HG03025 (cell line): ENCODE measurements around the gene ATP12A.

ENCODE experiments used
- ATAC-seq: cut with Tn5 transposase; IDR thresholded peaks from one replicate; pipeline ENCODE4 v1.9.1; 2021; ENCODE audit warnings: mild to moderate bottlenecking, moderate library complexity; ENCODE audit not compliant: unreplicated experiment, low FRiP score

Gene ATP12A

DNA sequence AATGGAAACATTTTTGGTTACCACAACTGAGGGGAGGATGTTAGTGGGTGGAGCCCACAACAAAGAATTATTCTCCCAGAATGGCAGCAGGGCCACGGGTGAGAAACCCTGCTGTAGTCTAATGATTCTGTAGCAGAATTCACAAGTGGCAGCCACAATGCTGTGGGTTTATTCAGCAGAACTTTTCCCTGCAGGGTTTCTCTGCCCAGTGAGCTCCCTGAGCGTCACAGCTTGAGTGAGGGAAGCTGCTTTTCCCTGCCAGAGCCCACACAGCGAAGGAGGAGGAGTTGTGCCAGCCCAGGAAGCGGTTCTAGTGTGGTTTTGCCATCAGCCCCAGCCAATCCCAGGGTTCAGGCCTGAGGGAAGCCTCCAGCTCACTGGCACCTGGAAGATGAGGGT is 4.4 kb downstream of the ATP12A start:
- no peak for ATAC-seq

DNA sequence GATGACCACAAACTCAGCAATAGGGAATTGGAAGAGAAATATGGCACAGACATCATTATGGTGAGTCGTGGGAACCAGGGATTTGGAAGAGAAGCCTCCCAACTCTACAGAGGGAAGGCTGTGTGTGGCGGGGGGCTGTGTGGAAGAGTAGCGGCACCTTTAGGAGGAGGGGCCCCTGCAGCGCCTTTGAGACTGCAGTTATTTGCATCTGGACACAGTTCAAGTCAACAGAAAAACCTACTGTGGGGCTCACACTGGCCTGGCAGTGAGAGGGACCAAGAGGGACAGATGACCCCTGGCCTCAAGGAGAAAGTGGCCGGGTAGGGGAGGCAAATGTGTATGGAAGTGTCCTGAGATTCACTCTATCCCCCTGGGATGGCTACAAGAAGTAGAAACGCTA is 5.1 kb downstream of the ATP12A start:
- no peak for ATAC-seq

DNA sequence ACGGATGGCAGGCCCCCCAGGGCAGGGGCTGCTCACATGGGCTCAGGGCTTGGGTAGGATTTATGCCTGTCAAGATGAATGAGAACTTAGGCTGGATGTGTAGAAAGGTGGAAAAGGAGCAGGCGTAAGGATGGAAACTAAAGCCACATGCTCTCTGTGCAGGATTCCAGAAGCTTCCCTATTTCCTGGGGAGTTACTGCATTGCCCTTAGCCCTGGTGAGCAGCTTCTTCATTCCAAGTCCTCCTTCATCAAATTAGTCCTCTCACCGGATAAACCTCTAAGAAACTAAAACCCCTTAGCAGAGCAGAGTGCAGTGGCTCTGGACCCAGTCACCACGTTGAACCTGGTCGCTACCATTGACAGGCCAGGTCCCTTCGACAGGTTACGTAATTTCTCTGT is 7.4 kb downstream of the ATP12A start:
- no peak for ATAC-seq

DNA sequence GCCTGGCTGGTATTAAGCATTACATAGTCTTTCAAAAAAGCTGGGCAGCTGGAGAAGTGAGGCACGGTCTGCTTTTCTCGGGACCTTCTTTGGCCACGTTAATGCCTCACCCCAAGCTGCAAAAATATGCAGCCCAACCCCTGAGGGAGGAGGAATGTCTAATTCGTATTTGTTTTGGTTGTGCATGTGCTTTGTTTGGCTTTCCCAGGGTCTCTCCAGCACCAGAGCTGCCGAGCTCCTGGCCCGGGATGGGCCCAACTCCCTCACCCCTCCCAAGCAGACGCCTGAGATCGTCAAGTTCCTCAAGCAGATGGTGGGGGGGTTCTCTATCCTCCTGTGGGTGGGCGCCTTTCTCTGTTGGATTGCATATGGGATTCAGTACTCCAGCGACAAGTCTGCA is 7.9 kb downstream of the ATP12A start:
- no peak for ATAC-seq

DNA sequence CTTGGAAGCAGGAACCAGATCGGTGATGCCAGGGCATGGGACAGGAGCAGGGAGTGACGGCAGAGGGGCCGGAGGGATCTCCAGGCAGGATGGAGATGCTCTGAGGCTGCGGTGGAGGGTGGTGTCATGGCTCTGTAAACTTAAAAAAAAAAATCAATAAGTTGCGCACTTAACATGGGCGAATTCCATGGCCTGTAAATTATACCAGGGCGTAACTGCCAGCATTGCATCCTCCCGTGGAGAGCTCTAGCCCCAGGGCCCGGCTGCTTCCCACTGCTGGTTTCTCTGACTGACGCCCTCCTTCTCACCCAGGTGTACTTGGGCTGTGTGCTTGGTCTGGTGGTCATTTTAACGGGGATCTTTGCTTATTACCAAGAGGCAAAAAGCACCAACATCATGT is 8.7 kb downstream of the ATP12A start:
- ATAC-seq: no peak

DNA sequence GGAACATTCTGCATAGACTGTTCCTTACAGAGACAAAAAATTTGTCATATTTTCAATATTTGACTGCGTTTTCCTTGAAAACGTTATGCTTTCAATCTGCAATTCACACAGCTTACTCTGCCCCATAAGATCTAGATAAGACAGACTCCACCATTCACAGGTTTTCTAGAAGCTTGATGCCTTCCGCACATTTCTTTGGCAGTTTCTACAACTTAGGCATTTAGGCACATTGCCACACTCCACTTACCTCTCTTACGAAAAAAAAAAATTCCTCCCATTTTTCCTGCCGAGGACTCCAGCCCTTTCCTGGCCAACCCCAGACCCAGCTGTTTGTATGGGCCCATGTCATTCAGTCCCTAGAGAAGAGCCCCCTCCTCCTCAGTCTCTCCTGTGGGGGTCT is 11.2 kb downstream of the ATP12A start:
- no peak for ATAC-seq

DNA sequence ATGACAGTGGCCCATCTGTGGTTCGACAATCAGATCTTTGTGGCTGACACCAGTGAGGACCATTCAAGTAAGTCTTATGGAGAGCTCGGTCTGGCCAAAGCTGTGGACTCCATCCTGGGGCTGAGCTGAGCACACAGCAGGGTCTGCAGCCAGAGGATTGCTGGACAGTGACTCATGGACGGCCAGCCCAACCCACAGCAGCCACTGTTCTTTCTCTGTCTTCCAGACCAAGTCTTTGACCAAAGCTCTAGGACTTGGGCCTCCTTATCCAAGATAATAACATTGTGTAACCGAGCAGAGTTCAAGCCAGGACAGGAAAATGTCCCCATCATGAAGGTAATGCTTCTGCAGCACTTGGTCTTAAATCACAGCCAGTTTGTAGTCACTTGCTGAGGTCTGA is 12.4 kb downstream of the ATP12A start:
- no peak for ATAC-seq

DNA sequence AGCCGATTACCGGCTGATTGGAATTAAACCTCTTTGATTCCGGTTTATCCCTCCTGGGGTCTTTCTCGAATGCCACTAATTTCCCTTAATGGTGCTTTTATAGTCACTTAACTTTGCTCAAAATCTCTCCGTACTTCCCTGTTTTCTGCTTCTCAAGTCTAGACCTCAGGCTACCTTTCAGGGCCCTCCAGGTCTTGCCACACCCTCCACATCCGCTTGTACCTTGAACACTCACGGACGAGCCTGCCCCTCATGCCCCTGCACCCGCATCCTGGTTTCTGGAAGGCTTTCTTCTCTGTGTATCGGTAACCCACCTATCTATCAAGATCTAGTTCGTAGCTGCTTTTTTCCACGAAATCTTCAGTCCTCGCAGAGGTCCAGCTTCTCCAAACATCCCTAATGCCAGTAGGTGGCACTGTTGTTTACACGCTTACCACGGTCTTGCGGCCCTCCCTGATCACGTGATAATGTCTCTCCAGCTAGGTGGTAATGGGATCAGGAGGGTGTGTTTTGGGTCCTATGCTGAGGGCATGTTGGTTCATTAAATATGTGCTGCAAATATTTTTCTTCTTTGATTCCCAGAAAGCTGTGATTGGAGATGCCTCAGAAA is 13.8 kb downstream of the ATP12A start:
- no peak for ATAC-seq

DNA sequence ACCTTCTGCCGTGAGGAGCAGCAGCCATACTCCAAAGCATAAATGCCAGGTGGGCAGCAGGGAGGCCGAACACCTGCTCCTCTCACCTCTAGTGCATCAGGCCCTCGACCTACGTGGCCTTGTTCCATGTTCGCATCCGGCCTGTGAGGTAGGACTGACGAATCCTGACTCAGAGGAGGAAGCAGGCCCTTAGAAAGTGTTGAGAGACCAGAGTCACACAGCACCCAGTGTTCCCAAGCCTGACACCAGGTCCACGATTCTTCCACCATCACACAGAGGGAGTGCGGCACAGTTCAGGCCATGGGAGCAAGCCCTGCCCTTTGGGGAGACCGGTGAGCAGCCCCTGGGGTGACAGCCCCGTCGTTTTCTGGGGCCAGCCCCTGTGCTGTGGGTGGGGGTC is 14.7 kb downstream of the ATP12A start:
- ATAC-seq: no peak

DNA sequence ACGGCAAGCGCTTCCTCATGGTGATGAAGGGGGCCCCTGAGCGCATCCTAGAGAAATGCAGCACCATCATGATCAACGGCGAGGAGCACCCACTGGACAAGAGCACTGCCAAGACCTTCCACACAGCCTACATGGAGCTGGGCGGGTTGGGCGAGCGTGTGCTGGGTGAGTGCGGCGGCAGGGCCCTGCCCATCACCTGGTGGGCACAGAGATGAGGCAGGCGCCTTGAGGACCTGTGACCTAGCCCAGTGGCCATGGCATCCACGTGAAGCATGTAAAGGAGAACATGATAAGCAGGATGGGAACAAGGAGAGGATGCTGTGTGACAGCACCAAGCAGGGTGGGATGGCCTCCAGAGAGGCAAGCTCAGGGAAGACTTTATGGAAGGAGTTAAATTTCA is 18.5 kb downstream of the ATP12A start:
- ATAC-seq: no peak

DNA sequence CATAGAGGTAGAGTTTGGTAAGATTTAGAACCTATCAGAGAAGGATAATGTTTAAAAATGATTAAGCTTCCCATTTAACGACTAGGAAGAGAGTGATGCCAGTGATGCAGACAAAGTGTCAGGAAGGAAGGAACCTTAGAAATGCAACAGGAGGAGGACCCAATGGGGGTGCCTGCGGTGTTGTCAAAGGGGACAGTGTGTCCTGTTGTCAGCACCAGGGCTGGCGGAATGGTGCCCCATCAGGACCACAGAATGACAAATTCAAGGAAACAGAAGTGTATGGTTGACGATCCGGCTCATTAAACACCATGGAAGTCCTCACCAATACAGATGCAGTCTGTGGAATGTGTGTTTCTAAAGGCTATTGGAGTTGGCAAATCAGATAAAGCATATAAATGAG is 19.3 kb downstream of the ATP12A start:
- ATAC-seq: no peak

DNA sequence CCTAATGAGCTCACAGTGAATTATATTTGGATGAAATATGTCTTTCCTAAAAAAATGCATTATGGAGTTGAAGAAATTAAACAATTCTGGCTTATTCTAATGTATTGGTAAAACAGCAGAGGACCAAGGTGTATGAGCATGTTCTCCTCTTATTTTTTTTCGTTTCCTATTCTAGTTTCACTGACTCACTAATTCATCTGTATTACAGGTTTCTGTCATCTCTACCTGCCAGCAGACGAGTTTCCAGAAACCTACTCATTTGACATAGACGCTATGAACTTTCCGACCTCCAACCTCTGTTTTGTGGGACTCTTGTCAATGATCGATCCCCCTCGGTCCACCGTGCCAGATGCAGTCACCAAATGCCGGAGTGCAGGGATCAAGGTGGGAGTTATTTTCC is 20.3 kb downstream of the ATP12A start:
- ATAC-seq: no peak

DNA sequence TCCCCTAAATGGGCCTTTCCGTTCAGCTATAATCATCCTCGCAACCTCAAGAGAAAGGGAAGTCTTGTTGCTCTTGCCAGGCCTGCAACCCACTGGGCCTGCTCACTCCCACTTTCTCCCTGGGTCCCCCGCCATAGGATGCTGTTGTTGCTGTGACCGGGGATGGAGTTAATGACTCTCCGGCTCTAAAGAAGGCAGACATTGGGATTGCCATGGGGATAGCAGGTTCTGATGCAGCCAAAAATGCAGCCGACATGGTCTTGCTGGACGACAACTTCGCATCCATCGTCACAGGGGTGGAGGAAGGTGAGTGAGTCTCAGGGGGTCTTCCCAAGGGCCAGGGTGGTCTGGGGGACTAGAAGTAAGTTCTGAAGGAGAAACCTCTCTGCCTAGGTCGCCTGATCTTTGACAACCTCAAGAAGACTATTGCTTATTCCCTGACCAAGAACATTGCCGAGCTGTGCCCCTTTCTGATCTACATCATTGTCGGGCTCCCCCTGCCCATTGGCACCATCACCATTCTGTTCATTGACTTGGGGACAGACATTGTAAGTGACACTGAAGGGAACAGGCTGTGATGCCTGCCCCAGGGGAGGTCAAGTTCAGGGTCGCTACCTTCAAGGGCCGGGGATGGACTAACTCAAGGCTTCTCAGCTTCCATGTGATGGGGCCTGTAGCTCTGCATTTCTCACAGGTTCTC is 26.8 kb downstream of the ATP12A start:
- ATAC-seq: no peak

DNA sequence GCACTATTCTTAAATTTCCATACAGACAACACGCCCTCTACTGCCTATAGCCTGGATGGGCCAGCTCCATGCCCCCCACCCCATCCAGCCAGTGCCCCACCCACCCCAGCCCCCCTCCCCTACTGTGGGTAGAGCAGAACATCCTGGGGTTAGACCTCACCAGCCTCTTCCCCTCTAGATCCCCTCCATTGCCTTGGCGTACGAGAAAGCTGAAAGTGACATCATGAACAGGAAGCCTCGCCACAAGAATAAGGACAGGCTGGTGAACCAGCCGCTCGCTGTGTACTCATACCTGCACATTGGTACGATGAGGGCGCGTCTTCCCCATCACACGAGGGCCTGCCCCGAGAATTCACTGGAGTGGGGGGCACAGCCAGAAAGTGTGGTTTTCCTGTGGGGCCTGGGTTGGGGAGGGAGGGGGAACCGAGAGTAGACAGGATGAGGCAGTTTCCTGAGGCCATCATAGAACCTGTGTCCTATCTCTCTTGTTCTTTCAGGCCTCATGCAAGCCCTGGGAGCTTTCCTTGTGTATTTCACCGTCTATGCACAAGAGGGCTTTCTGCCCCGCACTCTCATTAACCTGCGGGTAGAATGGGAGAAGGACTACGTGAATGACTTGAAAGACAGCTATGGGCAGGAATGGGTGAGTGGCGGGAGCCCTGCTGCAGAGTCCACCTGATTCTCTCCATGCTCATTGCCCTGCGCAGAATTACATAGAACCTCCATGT is 29.1 kb downstream of the ATP12A start:
- no peak for ATAC-seq

DNA sequence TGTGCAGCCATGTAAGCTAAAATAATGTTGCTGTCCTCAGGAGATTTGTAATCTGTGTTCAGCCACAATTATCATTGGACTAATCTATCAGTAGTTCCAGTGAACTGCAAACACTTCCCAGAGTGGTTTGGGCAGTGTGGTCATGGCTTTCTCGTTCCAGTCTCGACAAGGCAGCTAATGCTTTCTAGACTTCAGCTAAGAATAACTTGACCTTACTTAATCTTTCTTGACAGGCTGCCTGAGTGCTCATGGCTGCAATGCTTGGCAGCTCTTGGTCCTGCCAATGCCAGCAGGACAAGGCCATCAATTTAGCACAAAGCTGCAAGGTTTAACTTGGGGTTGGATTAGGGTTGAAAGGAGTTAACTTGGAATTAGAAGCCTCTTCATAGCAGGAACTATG is 32.8 kb downstream of the ATP12A start:
- no peak for ATAC-seq

DNA sequence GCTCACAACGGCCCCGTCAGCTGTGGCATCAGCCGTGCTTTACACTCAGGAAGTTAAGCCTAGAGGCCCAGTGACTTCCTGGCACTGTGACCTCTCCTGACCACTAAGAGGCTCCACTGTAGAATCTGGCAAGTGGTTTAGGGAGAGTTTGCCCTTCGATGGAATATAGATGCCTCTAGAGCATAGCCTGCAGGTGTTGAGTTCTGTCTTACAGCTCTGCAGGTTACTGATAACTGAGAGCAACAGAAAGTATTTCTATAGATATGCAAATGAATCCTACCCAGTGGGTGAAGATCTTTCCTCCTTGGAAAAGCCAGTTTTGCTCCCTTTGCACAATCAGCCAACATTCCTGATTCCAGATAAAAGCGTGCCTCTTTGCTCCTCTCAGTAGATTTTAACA is 35.8 kb downstream of the ATP12A start:
- no peak for ATAC-seq

DNA sequence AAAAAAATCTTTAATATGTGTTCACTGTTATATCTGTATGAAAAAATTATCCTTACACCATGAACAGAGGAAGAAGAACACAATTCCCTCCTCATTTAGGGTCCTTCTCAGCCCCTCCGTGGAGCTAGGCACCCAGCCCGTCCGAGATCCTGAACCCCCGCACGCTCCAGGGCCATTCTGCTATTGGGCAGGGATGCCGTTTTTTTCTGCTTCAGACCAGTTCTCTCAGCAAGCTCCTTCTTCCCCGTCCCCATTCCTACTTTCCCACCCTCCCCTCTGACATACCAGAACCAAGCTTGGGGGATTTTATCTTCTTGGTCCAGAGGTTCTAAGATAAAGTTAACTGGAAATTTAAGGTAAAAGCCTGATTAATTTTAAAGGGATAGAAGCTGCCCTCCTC is 36.2 kb downstream of the ATP12A start:
- ATAC-seq: no peak

DNA sequence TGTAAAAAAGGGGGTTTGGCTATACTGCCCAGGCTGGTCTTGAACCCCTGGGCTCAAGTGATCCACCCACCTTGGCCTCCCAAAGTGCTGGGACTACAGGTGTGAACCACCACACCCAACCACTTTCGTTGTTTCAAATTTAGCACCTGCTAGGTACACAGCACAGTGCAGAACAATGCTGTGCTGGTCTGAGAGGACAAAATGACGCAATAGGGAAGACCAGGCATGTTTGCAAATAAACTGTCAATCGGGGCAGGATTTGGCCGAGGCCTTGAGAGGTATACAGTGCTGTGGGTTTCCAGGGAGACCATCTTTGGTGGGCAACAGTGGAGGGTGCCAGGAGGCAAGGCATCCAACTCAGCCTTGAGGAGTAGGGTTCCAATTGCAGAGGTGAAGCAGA is 37.0 kb downstream of the ATP12A start:
- no peak for ATAC-seq

DNA sequence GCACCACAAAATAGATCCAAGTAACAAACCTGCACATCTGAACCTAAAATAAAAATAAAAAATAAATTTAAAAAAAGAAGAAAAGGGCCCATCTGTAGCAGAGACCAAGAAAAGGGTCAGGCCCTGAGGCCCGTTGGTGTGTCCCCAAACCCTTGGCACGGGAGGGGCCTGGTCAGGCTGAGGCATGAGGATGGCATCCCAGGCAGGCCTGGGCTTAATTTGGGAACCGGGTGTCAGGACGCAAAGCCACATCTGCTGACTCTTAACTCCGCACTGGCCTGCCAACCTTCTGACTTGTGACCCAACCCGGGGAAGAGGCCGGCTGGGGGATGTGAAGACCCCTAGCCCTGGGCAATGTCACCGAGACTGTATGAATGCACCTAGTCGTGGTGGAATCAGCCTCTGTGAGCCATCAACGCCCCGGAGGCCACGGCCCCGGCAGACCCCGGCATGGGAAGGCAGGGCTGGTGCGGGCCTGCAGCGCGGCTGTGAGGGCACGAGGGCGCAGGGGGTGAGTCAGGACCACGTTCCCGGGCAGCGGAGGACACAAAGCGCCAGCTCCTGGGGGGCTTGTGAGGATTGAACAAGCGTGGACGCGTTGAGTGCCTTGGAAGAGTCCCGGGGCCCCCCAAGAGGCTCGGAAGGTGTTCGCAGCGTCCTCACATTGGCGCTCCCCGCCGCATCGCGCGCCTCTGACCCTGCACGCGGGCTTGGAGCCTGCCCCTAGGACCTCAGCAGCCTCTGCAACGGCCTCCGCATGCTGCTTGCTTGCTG is 38.2 kb downstream of the ATP12A start:
- no peak for ATAC-seq

DNA sequence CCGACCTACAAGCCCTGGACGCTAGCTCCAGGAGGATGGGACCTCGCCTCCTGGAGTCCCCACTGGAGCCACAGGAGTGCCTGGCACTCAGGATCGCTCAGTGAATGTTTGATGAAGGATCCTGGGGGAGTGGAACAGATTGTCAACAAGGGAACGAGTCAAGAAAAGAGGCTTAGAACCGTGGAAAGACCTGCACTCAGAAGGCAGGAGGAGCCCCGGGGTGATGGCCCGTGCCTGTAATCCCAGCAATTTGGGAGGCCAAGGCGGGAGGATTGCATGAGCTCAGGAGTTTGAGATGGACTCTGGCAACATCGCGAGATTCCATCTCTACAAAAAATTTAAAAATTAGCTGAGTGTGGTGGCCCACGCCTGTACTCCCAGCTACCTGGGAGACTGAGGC is 38.9 kb downstream of the ATP12A start:
- ATAC-seq: no peak

DNA sequence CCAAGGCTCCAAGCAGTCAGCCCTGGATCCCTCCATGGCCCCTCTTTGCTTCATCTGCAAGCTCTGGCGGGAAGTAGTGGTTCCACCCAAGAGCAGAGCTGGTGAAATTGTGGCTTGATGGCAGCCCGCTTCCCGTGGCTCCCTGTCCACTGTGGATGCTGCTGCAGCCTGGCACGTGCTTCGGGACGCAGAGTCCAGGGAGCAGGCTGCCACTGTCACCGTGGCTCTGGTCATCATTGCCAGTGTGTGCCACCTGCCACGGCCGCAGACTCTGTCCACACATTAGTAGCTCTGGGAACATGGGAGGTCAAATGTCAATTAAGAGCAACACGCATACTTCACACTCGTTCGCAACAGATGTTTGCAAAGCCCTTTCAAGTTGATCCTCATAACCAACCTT is 43.0 kb downstream of the ATP12A start:
- no peak for ATAC-seq
